Muscle layer of duodenum (tissue), 2 donors: ENCODE data around the gene PDE9A.
"Not testable (repeated sequence)": the region's sequence is repeated elsewhere in the genome, so short reads cannot be mapped to it uniquely, and the experiment has no call there.

Source experiments
- H3K27ac ChIP-seq: one replicate; pipeline ENCODE4 v1.7.0; 2013; ENCODE audit warnings: mild to moderate bottlenecking, low read length
- H3K27me3 ChIP-seq: one replicate; pipeline ENCODE4 v1.7.0; 2013; ENCODE audit warnings: low read depth, mild to moderate bottlenecking, control low read depth, low read length
- H3K36me3 ChIP-seq, 2 donors: one replicate each; pipeline ENCODE4 v1.7.0; 2013; ENCODE audit warnings: low read length in 2 of 2, control low read depth in 1 of 2, mild to moderate bottlenecking in 1 of 2; ENCODE audit not compliant: insufficient read depth in 2 of 2, control insufficient read depth in 1 of 2
- H3K4me1 ChIP-seq, 2 donors: one replicate each; pipeline ENCODE4 v1.7.0; 2013; ENCODE audit warnings: low read length in 2 of 2, mild to moderate bottlenecking in 2 of 2, control low read depth in 1 of 2, moderate library complexity in 1 of 2; ENCODE audit not compliant: insufficient read depth in 2 of 2, control insufficient read depth in 1 of 2
- H3K4me3 ChIP-seq, 2 donors: one replicate each; pipeline ENCODE4 v1.7.0; 2013; ENCODE audit warnings: low read length in 2 of 2, low read depth in 1 of 2, mild to moderate bottlenecking in 1 of 2
- H3K9me3 ChIP-seq, 2 donors: one replicate each; pipeline ENCODE4 v1.7.0; 2013; ENCODE audit warnings: low read length in 2 of 2, control low read depth in 1 of 2, mild to moderate bottlenecking in 1 of 2; ENCODE audit not compliant: control insufficient read depth in 1 of 2
- donor health status: healthy.

The PDE9A gene

DNA sequence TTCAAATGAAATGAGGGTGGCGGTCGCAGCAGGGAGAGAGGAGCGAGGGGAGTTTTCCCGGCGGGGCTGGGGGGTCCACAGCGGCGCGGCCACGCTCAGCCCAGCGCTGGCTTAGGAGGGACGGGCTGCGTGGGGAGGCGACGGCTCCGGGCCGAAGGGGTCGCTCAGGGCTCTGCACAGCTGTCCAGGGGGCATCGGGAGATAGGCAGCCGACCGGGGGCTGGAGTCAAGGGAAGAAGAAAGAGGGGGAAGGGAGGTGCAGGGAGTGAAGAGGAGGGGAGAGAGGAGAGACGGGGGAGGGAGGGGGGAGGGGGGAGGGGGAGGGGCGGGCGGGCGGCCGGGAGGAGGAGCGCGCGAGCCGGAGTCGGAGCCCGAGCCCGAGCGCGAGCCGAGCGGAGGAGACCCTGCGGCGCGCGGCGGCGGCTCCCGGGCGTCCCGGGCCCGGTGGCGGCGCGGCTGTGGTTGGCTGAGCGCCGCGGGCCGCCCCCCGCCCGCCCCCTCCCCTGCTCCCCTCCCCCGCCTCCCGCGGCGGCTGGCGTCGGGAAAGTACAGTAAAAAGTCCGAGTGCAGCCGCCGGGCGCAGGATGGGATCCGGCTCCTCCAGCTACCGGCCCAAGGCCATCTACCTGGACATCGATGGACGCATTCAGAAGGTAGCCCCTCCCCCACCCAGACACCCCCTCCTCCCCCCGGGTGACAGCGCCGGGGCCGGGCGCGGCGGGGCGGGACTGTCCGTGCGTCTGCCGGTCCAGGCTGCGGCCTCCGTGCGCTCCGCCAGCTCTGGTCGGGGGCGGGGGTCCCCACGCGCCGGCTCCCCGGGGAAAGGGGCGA lies at the start of gene PDE9A:
TSS of gene PDE9A (plus strand) at position 391 of the 831 bp plus-strand sequence. CDS start at position 585, 194 bp downstream.
- Histone ChIP-seq H3K27ac (no peak within 1 kb of the TSS), H3K36me3 (no peaks in the 10 kb centered on the region), H3K4me1 (peaks cover 6 to 53% of the 10 kb centered on the region in 2 donors), H3K9me3 (no peaks in the 10 kb centered on the region), H3K27me3 (peaks cover 14% of the 10 kb centered on the region), H3K4me3 (peak within 1 kb of the TSS; percentile 55 to 79)

DNA sequence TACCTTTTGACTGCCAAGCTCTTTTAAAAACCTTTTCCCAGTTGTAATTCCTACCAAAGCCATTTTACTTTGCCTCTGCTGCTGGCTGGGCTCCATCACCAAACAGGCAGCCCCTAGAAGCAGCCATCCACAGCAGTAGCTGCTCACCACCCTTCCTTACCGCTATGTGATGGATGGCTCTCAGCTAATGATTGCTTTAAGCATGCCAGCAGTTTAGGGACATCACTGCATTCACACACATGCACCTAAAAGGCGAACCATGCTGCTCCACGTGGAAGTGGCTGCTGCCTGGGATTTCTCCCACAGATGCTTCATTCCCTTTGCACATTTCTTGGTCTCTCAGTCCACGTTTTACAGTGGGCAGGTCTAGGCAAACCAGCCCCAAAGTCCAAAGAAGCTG lies 46.3 kb upstream of the PDE9A start:
- Histone ChIP-seq H3K4me1 (no peaks in the 10 kb centered on the region), H3K9me3 (peaks cover 6 to 7% of the 10 kb centered on the region in 2 donors), H3K4me3 (no peak overlapping the region), H3K36me3 (no peaks in the 10 kb centered on the region), H3K27me3 (no peaks in the 10 kb centered on the region), H3K27ac (no peak overlapping the region)

DNA sequence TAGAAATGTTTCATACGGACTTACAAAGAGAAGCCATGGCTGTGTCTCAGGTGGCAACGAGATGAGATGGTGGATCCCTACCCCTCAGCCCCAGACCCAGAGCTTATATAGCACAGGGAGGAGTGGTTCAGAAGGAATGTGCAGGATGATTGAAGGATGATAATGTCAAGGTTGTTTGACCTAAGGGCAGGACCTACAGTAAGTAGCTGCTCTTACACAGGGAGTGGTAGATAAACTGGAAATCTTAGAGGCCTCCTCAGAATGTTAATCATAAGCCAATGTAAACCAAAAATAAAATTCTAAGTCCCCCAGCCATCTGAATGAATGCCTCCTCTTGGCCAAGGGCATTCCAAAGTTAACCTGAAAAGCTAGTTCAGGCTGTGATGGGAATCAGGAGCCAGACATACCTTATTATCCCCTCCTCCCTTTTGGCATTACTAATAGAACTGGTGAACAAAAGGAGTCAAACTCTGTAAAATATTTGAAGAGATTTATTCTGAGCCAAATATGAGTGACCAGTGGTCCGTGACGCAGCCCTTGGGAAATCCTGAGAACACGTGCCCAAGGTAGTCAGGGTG lies 45.8 kb upstream of the PDE9A start:
- H3K4me3 ChIP-seq = no peak overlapping the region
- H3K27me3 ChIP-seq = no peaks in the 10 kb centered on the region
- H3K4me1 ChIP-seq = no peaks in the 10 kb centered on the region
- H3K27ac ChIP-seq = no peak overlapping the region
- no peaks in the 10 kb centered on the region for H3K36me3 ChIP-seq
- H3K9me3 ChIP-seq = peaks cover 6 to 7% of the 10 kb centered on the region in 2 donors

DNA sequence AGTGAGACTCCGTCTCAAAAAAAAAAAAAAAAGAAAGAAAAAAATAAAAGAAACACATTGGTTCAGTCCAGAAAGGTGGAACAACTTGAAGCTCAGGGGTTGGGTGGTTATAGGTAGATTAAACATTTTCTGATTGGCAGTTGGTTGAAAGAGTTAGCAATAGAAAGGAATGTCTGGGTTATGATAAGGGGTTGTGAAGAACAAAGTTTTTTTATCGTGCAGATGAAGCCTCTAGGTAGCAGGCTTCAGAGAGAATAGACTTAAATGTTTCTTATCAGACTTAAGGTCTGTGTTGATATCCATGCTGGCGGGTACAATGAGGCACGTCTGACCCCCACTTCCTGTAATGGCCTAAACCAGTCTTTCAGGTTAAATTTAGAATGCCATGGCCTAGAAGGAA lies 45.0 kb upstream of the PDE9A start:
- no peaks in the 10 kb centered on the region for H3K27me3 ChIP-seq

DNA sequence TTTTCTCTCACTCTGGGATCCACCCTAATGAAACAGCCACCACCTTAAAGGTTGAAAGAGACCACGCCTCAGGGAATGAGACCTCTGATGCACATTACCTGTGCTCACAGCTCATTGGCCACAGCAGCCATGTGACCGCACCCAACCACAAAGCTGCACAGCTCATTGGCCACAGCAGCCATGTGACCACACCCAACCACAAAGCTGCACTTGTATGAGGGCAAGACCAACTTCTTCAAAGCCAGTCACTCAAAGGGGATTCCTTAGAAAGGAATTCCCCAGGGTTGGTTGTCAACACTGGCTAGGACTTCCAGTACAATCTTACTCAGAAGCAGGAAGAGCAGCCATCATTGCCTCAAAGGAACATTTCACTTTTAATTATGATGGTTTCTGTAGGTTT lies 43.6 kb upstream of the PDE9A start:
- H3K36me3 ChIP-seq = no peaks in the 10 kb centered on the region
- H3K27me3 ChIP-seq = no peaks in the 10 kb centered on the region
- no peak overlapping the region for H3K27ac ChIP-seq
- H3K9me3 ChIP-seq = peaks cover 0 to 4% of the 10 kb centered on the region in 2 donors
- no peak overlapping the region for H3K4me3 ChIP-seq
- H3K4me1 ChIP-seq = no peaks in the 10 kb centered on the region

More for the DNA sequence above, 45.0 kb upstream of the PDE9A start:
- Histone ChIP-seq H3K4me3 (no peak overlapping the region), H3K4me1 (no peaks in the 10 kb centered on the region), H3K27ac (no peak overlapping the region), H3K9me3 (peaks cover 6 to 7% of the 10 kb centered on the region in 2 donors), H3K36me3 (no peaks in the 10 kb centered on the region)

DNA sequence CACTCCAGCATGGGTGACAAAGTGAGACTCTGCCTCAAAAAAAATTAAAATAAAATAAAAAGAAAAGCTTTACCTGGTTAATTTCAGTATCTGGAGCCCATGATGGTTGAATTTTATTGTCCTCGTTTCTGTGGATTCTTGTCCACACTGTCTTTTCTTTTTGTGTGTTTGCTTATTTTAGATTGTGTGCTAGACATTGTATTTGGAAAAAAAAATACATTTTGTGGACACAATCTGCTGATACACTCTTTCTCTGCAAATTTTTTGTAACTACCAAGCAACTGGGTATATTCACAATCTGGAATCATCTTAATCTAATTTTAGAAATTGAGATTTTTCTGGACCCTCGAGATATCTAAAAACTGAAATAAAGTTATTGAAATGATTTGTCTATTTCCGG lies 41.6 kb upstream of the PDE9A start:
- Histone ChIP-seq H3K4me1 (peaks cover 0 to 5% of the 10 kb centered on the region in 2 donors), H3K27ac (no peak overlapping the region), H3K9me3 (no peaks in the 10 kb centered on the region), H3K4me3 (no peak overlapping the region), H3K27me3 (no peaks in the 10 kb centered on the region), H3K36me3 (no peaks in the 10 kb centered on the region)

DNA sequence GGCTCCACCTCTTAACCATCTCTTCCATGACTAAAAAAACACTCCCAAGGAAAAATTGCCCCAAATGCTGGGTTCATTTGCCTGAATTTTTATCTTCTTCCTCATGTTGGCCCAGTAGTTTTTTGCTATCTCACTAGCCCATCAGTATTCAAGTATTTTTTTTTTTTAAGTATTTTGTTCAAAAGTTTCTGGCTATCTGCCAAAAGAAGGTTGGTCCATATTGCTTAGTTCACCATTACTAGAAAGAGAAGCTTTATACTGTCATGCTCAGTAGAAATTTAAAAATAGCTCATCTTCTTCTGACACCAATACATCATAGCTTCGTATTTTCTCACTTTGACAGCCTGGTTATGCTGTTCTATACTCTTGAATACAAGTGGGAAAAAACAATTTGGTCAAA lies 41.0 kb upstream of the PDE9A start:
- no peaks in the 10 kb centered on the region for H3K9me3 ChIP-seq
- H3K36me3 ChIP-seq = no peaks in the 10 kb centered on the region
- peaks cover 0 to 6% of the 10 kb centered on the region in 2 donors for H3K4me1 ChIP-seq
- H3K4me3 ChIP-seq = no peak overlapping the region
- H3K27ac ChIP-seq = no peak overlapping the region
- no peaks in the 10 kb centered on the region for H3K27me3 ChIP-seq

DNA sequence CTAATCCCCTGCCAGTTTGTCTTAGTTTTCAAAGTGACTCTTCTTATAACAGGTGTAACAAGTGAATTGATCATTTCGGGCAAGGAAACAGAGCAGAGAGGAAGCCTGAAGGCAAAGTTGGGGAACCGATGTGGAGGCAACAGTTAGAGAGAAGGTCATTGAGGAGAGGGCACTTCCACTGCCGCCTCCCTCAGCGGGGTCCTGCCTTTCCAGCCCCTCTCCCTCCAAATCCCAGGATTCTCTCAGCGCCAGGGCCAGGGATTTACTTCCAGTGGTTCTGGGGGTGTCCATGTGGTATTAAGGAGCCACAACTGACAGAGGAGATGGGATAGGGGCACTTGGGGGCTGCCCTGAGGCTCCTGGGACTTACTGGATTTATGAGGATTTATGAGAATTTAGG lies 39.7 kb upstream of the PDE9A start:
- no peaks in the 10 kb centered on the region for H3K36me3 ChIP-seq
- peaks cover 0 to 6% of the 10 kb centered on the region in 2 donors for H3K4me1 ChIP-seq
- H3K4me3 ChIP-seq = no peak overlapping the region
- peaks cover under 1% of the 10 kb centered on the region for H3K27me3 ChIP-seq
- H3K9me3 ChIP-seq = no peaks in the 10 kb centered on the region
- no peak overlapping the region for H3K27ac ChIP-seq

DNA sequence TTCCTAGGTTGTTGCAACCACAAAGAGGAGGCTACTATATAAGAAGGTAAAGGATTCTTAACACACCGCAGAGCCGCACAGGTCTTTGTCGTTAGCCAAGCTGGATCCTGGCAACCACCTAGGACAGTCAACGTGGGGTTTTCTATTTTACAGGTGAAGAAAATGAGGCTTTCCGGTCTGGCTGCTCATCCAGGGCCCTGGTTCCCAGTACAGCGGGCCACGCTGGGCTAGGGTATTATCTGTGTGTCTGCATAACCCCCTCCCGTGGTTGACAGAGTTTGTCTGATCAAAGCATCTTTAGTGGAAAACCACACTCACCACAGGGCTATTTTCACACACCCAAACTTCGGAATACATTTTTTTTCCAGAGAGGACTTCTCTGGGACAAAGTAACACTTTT lies 39.0 kb upstream of the PDE9A start:
- Histone ChIP-seq H3K4me1 (peaks cover 0 to 6% of the 10 kb centered on the region in 2 donors), H3K27me3 (peaks cover 7% of the 10 kb centered on the region), H3K36me3 (no peaks in the 10 kb centered on the region), H3K27ac (no peak overlapping the region), H3K9me3 (no peaks in the 10 kb centered on the region), H3K4me3 (no peak overlapping the region)

DNA sequence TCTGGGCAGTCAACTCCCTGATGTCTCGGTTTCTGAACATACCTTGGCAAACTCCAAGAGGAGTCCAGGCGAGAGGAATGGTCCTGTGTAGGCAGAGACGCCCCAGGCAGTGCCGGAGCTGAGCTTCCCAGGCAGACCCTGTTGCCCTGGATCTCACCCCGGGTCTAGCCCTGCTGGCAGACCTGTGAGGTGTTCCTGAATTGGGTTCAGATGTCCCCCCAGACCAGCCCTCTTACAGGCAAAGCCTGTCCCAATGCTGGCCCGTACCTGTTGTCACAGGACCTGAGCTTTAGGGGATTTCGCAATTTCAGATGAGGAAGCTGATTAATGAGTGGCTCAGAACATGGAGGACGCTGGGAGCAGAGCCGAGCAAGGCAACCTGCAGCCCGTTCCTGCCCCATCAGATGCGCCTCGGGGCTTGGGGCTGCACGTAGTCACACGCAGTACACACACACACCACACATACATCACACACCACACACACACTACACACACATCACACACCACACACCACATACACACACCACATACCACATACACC lies 38.5 kb upstream of the PDE9A start:
- Histone ChIP-seq H3K9me3 (no peaks in the 10 kb centered on the region), H3K4me3 (no peak overlapping the region)

DNA sequence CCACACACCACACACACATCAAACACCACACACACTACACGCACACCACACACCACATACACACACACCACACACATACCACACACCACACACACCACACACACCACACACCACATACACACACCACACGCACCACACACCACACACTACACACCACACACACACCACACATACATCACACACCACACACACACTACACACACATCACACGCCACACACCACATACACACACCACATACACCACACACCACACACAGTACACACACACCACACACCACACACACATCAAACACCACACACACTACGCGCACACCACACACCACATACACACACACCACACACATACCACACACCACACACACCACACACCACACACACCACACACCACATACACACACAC lies 38.0 kb upstream of the PDE9A start:
- not testable (repeated sequence) for H3K9me3 ChIP-seq, H3K4me1 ChIP-seq, H3K27ac ChIP-seq, H3K36me3 ChIP-seq, H3K4me3 ChIP-seq, H3K27me3 ChIP-seq

More for the DNA sequence above, 38.5 kb upstream of the PDE9A start:
- Histone ChIP-seq H3K27me3 (peaks cover 9% of the 10 kb centered on the region), H3K4me1 (peaks cover 0 to 6% of the 10 kb centered on the region in 2 donors), H3K27ac (no peak overlapping the region), H3K36me3 (no peaks in the 10 kb centered on the region)
